Activated CD4-positive, alpha-beta T cell treated with anti-CD3 and anti-CD28 coated beads, Interleukin-2, Interleukin-6, amounts not matched to agents 100 ng/mL and 50 ng/mL, durations not matched to agents 16 hours and 8 hours (primary cell): ENCODE measurements around the gene ZNF397.

ENCODE experiments used
- DNase-seq: peaks from one replicate; pipeline ENCODE4 v3.0.0-alpha.2; 2020

Gene ZNF397

DNA sequence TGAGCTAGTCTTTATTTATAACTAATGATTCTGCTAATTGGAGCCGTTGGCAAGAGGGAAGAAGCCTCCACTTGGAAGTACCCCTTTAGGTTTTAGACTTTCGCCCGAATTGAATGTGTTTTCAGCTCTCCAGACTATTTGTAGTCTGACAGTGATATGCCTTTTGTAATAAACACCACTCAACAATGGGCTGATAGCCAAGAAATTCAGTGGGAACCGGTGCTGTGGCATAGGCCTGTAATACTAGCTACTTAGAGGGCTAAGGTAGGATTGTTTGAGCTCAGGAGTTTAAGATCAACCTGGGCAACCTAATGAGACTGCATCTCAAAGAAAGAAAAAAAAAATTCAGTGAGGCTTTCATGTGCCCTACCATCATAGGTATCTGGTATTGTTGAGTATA, 62.8 kb downstream of the ZNF397 start:
- DNase-seq = no peak

DNA sequence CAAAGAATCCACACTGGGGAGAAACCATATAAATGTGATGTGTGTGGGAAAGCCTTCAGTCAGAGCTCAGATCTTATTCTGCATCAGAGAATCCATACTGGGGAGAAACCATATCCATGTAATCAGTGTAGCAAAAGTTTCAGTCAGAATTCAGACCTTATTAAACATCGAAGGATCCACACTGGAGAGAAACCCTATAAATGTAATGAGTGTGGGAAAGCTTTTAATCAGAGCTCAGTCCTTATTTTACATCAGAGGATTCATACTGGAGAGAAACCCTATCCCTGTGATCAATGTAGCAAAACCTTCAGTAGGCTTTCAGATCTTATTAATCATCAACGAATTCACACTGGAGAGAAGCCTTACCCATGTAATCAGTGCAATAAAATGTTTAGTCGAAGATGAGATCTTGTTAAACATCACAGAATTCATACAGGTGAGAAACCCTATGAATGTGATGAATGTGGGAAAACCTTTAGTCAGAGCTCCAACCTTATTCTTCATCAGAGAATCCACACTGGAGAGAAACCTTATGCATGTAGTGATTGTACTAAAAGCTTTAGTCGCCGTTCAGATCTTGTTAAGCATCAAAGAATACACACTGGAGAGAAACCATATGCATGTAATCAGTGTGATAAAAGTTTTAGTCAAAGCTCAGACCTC, 65.9 kb downstream of the ZNF397 start:
- no peak for DNase-seq
